CD4-positive, alpha-beta T cell treated with Interleukin-10 for 1 hour (primary cell): ENCODE results near the gene SYNDIG1L.
"Not testable (repeated sequence)": the region's sequence is repeated elsewhere in the genome, so short reads cannot be mapped to it uniquely, and the experiment has no call there.

ENCODE experiments used
- DNase-seq: peaks from one replicate; pipeline ENCODE4 v3.0.0-alpha.2; 2020

SYNDIG1L gene

DNA sequence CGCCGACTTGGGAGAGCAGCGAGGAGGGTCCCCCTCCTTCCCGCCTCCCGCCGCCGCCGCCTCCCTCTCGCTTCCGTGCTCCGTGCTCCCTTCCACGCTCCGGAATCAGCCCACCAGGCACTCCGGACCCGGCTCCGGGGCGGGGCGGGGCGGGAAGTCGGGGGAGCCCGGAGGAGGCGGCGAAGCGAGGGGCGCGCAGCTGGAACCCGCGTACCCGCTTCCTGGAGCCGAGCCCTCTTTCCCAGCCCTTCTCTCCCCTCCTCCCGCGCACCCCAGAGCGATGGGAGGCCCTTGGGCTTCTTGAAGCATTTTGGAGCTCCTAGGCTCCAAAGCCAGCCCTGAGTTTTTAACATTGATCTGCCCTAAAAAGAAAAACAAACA is at the start of gene SYNDIG1L:
TSS of gene SYNDIG1L (minus strand) at position 9 of the 381 bp plus-strand sequence. CDS start 16,466 bp downstream, outside the sequence.
- no peak for DNase-seq

- DNase-seq = no peak
These were observed 49.7 kb upstream of the SYNDIG1L start for GRCh38 chr14:74475678-74476077.

DNA sequence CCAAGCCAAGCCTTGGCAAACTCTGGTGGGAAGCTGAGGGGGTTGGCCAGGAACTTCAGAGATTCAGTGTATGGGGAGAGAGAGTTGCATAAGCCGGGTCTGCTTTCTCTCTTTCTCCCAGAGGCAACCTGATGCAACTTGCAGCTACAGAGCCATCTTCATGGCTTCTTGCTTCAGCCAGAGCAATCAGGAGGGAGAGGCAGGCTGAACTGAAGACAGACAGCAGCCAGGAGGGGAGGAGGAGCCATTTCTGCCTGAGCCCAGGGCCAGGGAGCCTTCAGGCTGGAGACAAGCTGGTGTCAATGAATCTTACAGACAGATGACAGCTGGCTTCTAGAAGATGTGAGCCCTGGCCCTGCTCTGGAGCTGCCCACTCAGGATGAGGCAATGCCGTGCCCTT is 48.4 kb upstream of the SYNDIG1L start:
- no peak for DNase-seq

DNA sequence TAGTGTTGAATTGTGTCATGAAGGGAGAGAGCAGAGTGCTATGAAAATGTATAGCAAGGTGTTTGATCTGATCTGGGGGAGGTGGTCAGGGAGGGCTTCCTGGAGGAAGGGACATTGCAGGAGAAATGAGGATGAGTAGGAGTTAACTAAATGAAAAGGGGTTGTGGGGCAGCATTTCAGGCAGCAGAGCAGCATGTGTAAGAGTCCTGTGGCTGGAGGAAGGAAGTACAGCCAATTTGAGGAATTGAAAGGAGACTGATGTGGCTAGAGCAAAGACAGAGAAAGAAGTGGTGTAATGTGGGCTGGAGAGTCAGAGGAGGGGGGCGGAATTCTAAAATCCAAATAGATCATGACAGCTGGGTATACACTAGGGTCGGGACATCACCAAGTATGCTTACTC is 46.6 kb upstream of the SYNDIG1L start:
- no peak for DNase-seq

DNA sequence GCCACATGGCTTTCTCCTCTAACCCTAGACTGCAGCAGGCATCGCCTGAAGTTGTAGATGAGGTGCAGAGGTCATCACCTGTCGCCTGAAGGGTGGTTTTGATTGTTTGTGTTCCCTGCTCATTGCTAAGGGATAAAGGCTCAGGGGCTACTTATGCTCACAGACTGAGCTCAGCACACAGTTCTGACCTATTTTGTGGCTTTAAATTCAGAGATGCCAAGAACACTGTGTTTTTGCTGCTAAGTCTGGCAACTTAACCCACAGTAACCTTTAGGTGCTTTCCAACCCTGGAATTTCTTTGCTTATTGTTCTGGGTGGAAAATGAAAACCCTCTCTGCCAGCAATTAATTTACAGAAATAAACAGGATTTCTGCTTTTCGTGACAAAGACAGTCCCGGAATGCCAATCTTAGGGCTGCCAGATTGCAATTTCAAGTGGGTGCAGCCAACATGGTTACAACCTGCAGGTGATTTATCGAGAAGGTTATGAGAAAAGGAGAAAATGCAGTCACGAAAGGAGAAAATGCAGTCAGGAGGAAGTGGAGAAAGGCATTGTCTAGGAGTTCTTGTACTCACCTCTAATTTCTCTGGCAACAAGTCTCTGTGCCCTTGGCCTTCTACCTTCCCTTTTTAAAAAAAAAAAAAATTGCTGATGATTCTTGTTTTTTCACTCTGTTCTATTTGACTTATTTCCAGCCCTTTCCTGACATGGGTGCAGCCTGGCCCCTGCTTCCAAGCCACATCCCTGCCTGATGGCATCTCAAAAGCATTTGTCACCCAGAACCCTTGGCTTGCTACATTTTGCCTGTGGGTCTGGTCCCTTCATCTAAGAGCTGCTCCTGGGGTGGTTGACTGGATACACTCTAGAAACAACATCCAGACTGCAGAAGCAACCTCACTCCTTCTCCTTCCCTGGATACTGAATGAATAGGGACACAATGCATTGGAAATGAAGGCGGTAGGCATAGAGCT is 43.8 kb upstream of the SYNDIG1L start:
- no peak for DNase-seq

- DNase-seq = no peak
These were observed 42.5 kb upstream of the SYNDIG1L start for GRCh38 chr14:74468513-74468912.

GRCh38 chr14:74465335-74465734 is 39.3 kb upstream of the SYNDIG1L start:
- no peak for DNase-seq

- no peak for DNase-seq
These were observed 38.8 kb upstream of the SYNDIG1L start for GRCh38 chr14:74464785-74465184.

DNA sequence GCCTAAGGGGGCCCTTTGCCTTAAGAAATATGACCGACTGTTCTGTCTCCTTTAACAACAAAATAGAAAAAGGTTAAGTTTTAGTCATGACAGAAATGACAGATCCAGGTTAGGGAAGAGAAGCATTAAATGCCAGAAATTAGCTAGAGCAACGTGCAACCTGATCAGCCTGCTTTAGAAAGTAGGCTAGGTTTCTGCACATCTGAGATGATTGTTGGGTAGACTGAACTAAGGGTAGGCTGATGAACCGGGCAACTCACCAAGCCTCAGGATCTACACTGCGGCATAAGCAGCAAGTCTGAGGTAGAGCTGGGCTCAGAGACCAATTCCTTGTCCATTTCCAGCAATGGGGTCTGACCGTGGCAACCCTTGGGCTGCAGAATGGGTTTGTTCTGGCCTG is 37.7 kb upstream of the SYNDIG1L start:
- no peak for DNase-seq

- no peak for DNase-seq
These were observed 37.0 kb upstream of the SYNDIG1L start for GRCh38 chr14:74462993-74463392.

DNA sequence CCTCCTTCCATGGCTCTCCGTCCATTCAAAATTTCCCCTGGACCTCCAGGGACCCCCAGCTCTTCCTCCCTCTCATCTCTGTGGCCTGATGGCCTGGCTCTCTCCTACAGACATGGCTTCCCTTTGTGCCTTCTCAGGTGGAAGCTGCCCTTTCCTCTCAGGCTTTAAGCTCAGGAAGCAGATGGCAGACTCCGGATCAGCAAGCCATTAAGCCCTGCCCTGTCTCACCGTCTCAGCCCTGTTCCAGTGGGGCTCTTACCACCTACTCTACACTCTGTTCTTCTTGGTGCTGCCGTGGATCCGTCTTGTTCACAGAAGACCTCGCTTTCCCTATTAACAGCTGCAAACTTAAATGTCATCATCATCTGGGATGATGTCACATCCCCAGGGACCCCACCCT is 34.0 kb upstream of the SYNDIG1L start:
- DNase-seq = no peak

DNA sequence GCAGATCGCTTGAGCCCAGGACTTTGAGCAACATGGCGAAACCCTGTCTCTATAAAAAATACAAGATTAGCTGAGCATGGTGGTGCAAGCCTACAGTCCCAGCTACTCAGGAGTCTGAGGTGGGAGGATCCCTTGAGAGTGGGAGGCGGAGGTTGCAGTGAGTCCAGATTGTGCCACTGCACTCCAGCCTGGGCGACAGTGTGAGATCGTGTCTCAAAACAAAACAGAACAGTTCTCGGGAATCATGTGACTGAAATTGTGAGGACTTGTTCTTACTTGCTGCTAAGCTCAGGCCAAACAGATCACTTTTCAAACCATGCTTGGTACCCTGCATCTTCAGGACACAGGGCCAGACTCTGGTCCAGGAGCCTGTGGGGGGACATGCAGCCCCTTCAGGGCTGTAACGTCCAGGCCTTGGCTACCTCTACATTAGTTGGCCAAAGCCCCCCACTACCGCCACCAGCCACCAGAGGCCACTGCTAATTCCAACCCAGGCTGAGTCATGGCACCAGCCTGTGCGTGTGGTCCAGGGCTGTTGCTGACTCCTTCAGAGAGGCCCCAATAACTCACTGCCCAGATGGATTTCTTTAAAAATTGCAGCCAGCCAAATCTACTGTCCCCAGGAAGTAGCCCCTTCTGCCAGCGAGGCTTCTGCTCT is 33.4 kb upstream of the SYNDIG1L start:
- DNase-seq = peak; percentile 15

- no peak for DNase-seq
These were observed 31.5 kb upstream of the SYNDIG1L start for GRCh38 chr14:74457565-74457895.

- DNase-seq = no peak
These were observed 30.9 kb upstream of the SYNDIG1L start for GRCh38 chr14:74456684-74457564.

DNA sequence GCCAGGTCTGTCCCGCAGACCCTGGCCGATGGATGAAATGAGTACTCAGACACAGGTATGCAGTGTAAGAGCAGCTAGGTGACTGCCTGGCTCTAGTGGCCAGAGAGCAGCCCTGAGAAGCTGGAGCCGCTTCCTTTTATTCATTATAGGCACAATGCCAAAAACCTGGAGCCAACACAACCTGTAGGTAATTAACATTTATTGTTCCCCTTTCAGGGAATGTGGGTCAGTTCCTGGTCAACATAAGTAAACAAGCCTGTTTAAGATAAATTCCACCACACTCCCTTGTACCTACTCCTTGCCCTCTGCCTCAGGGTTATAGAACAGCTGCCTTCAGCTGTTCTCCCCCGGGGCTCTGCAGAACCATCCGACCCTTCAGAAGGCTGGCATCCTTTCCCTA is 28.4 kb upstream of the SYNDIG1L start:
- DNase-seq = not testable (repeated sequence)

GRCh38 chr14:74444866-74445265 is 18.9 kb upstream of the SYNDIG1L start:
- DNase-seq = no peak

DNA sequence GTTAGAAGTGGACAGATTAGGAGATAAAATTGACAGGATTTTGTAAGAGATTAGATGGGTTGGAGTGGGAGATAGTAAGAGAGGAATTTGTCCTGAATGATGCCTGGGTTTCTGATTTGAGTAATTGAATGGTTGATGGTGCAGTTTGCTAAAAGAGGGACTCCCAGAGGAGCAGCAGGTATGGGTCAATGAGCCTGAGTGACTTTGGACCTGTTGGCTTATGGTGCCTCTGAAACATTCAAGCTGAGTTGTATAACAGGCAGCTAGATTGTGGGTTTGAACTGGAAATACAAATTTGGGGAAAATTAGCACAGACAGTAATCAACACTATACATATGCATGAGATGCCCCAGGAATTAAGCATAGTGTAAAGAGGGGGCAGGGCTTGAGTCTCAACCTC is 16.7 kb upstream of the SYNDIG1L start:
- DNase-seq = no peak

- no peak for DNase-seq
These were observed 15.1 kb upstream of the SYNDIG1L start for GRCh38 chr14:74441113-74441512.

DNA sequence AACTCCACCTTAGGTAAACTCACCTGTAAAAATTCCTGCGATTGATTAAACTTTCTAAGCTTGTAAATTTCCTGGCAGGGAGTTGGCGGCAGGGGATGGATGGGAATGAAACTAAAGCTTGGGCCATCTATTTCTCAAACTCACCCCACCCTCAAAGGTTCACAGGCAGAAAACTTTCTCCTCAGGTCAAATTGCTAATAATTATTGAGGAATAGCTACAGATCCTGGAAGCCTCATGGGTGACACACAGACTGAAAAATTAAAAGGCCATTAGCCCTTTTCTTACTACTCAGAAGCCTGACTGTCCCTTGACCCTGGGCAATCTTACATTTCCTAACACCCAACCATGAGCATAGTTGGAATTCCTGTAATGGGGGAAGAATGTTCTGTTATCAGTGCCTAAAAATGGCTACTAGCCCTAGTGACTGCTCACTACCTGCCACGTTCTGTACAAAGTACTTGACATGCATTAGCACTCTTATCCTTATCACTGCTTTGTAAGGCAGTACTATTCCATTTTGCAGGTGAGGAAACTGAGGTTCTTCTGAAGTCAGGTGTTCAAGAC is 12.4 kb upstream of the SYNDIG1L start:
- DNase-seq = no peak

DNA sequence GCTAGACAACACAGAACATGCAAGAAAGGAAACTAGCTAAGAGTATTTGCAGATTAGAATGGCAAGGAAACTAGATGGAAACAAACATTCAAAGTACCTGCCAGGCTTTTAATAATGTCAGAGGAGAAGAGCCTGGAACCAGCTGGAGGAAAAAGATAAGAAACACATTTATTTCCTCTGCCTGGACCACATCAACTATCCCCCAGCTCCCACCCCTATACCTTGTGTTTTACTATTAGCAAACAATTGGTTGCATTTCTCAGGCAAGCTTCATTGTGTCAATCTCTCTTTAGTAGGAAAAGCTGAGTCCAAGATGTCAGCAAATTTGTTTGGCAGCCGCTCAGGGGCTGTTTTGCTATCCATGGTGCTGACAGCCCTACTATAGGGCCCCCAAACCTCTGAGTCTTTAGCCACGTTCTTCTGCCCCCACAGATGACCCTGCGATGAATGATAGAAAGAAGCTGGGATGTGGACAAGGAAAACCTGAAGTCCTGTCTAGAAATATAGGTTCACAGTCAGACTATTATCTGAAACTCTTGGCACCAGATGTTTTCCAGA is 11.6 kb upstream of the SYNDIG1L start:
- DNase-seq = no peak

GRCh38 chr14:74434294-74434693 is 8.3 kb upstream of the SYNDIG1L start:
- no peak for DNase-seq

DNA sequence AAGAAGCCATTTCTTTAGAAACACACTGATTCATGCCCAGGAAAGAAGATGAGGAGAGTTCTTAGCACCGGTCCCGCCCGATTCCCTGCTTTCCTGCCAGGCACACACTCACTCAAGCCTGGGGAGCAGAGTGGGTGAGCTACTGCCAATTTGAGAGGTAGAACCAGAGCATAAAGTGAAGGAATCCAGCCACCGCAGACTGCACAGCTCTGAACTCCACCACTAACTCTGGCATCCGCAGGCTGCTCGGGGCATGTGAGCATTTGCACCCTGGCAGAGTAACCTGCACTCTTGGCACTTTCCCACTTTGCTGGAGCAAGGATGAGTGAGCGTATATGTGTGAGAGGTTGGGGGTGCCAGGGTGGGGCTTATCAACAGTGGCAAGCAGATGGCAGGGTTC is 4.0 kb upstream of the SYNDIG1L start:
- no peak for DNase-seq

GRCh38 chr14:74429221-74429691 is 3.2 kb upstream of the SYNDIG1L start:
- no peak for DNase-seq
